Spleen (tissue), 11 donors: ENCODE data around the gene IGLL5. TPM values are rescaled to one million over a fixed set of nuclear protein-coding genes. Genes with fewer than 3 reads are reported as not detected.

Experiments used
- DNase-seq: peaks from one replicate; pipeline ENCODE4 v3.0.0-alpha.2; 2020
- H3K27ac ChIP-seq, 8 donors: fragments of 200-600 bp; sonication (generic) in 7 of 8; 1 replicate in 4 of 8; 2 replicates in 4 of 8; pipeline versions ENCODE4 v1.5.0 to v1.8.0; 2016 to 2021; ENCODE audit warnings: inconsistent platforms in 4 of 8, mild to moderate bottlenecking in 4 of 8, moderate library complexity in 1 of 8
- H3K27me3 ChIP-seq, 7 donors: fragments of 200-600 bp; sonication (generic) in 6 of 7; replicated peaks in 1 of 7; 1 replicate in 4 of 7; 2 replicates in 3 of 7; pipeline versions ENCODE4 v1.5.0 to v1.8.0; 2016 to 2021; ENCODE audit warnings: inconsistent platforms in 3 of 7, mild to moderate bottlenecking in 1 of 7
- H3K36me3 ChIP-seq, 6 donors: fragments of 200-600 bp; sonication (generic) in 5 of 6; 1 replicate in 4 of 6; 2 replicates in 2 of 6; pipeline versions ENCODE4 v1.5.0 to v1.8.0; 2016 to 2021; ENCODE audit warnings: inconsistent platforms in 2 of 6
- H3K4me1 ChIP-seq, 6 donors: fragments of 200-600 bp; sonication (generic) in 5 of 6; 1 replicate in 3 of 6; 2 replicates in 3 of 6; pipeline versions ENCODE4 v1.5.0 to v1.8.0; 2016 to 2021; ENCODE audit warnings: inconsistent platforms in 3 of 6
- H3K4me3 ChIP-seq, 8 donors: fragments of 200-600 bp; sonication (generic) in 7 of 8; 1 replicate in 4 of 8; 2 replicates in 4 of 8; pipeline versions ENCODE4 v1.5.0 to v1.8.0; 2016 to 2021; ENCODE audit warnings: inconsistent platforms in 4 of 8, mild to moderate bottlenecking in 4 of 8, moderate library complexity in 2 of 8
- H3K9me3 ChIP-seq, 8 donors: fragments of 200-600 bp; sonication (generic) in 7 of 8; 1 replicate in 4 of 8; 2 replicates in 4 of 8; pipeline versions ENCODE4 v1.5.0 to v1.8.0; 2016 to 2021; ENCODE audit warnings: inconsistent platforms in 4 of 8
- POLR2A ChIP-seq, 3 donors: fragments of 450-650 bp; IDR thresholded peaks; one replicate each; pipeline ENCODE4 v1.5.1; 2017; ENCODE audit warnings: antibody characterized with exemption in 3 of 3, mild to moderate bottlenecking in 1 of 3
- POLR2AphosphoS5 ChIP-seq, 3 donors: sonication (generic); formaldehyde crosslinking; IDR thresholded peaks; one replicate each; pipeline ENCODE4 v1.5.1; 2017; ENCODE audit warnings: antibody characterized with exemption in 3 of 3
- WGBS, 5 donors: extraction: QIAGEN DNeasy Blood & Tissue Kit in 3 of 5; methylation state at CpG; one replicate each; pipeline versions ENCODE4 v1.1.5 to v1.1.7; 2013 to 2018; 5-methylcytosine and 5-hydroxymethylcytosine counted together
- intact Hi-C: fragments of 100-400 bp; cut with DNase I; formaldehyde crosslinking; loops from one replicate; pipeline ENCODE4 v1.15.0; 2023; ENCODE audit warnings: low total_unique reads
- polyA plus RNA-seq, 3 donors: library from polyadenylated mRNA; stranded (reverse); fragments of 200-250 nt; gene quantifications; one replicate each; pipeline ENCODE4 v1.2.1, GENCODE V29; 2013
- total RNA-seq, 7 donors: library from RNA; depleted of rRNA in 3 of 7; stranded (reverse); fragments of >200 nt in 3 of 7; fragmentation: NEBNext Ultra II Directional in 4 of 7; extraction: Animal tissue kit (Norgen Biotek cat#: 25700) in 4 of 7; gene quantifications; one replicate each; pipeline versions ENCODE4 v1.1.0 to v1.2.1, GENCODE V29; 2016 to 2021
- TF ChIP-seq, protein P1 (sequence below), 11 experiments: fragments of 200-600 bp in 7 of 11; fragments of 450-650 bp in 4 of 11; sonication (generic) in 4 of 11; IDR thresholded peaks in 8 of 11; conservative IDR thresholded peaks in 3 of 11; 1 replicate in 7 of 11; 2 replicates in 4 of 11; pipeline versions ENCODE4 v1.4.0 to v1.8.0; 2016 to 2021; ENCODE audit warnings: antibody characterized with exemption in 11 of 11, inconsistent platforms in 4 of 11, mild to moderate bottlenecking in 1 of 11
- donor health status: healthy with polysubstance abuse.
- donor health status: DM: no; HTN: no; CAD: no; lungs with moderate emphysema.
- donor health status: DM: no; HTN: no; CAD: no.
- donor health status: Bipolar disorder and iron deficiency.
- donor health status: healthy.
- donor health status: DM: no; HTN: no; CAD: no.
- donor health status: DM: yes; HTN: yes; CAD: no.

Gene IGLL5
- total and polyA plus RNA-seq, 10 donors, result 55.9 to 720 (median 127) TPM

GRCh38 chr22:22927888-22928665 lies 40.5 kb downstream of the IGLL5 start:
- intact Hi-C loops, result no loop called here
- TF ChIP-seq POLR2AphosphoS5 (IDR thresholded peaks at IDR 0.05) (no peak), POLR2A (IDR thresholded peaks at IDR 0.05) (no peak)
- TF ChIP-seq, protein P1, sequence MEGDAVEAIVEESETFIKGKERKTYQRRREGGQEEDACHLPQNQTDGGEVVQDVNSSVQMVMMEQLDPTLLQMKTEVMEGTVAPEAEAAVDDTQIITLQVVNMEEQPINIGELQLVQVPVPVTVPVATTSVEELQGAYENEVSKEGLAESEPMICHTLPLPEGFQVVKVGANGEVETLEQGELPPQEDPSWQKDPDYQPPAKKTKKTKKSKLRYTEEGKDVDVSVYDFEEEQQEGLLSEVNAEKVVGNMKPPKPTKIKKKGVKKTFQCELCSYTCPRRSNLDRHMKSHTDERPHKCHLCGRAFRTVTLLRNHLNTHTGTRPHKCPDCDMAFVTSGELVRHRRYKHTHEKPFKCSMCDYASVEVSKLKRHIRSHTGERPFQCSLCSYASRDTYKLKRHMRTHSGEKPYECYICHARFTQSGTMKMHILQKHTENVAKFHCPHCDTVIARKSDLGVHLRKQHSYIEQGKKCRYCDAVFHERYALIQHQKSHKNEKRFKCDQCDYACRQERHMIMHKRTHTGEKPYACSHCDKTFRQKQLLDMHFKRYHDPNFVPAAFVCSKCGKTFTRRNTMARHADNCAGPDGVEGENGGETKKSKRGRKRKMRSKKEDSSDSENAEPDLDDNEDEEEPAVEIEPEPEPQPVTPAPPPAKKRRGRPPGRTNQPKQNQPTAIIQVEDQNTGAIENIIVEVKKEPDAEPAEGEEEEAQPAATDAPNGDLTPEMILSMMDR (IDR thresholded peaks at IDR 0.05 in 8 of 11, conservative IDR thresholded peaks at IDR 0.05 in 3 of 11), result no peak
- Histone ChIP-seq H3K27ac (peak overlapping the region; percentile 2 to 85 (median 44)), H3K4me3 (no peak overlapping the region), H3K27me3 (peaks cover 0 to 6% (median 0%) of the 10 kb centered on the region in 7 donors), H3K36me3 (no peaks in the 10 kb centered on the region), H3K9me3 (no peaks in the 10 kb centered on the region), H3K4me1 (peaks cover 0 to 93% (median 53%) of the 10 kb centered on the region in 6 donors)
- no peak for DNase-seq
- WGBS, 5 donors, result 40 to 74% (median 69%) methylated on average over 4 to 7 of the region's 7 CpGs

GRCh38 chr22:22928666-22929380 lies 41.2 kb downstream of the IGLL5 start:
- H3K4me1 ChIP-seq, result peaks cover 0 to 98% (median 54%) of the 10 kb centered on the region in 6 donors
- TF ChIP-seq POLR2AphosphoS5 (IDR thresholded peaks at IDR 0.05), result peak; percentile 68 to 84 (median 74)
- TF ChIP-seq, protein P1 (IDR thresholded peaks at IDR 0.05 in 8 of 11, conservative IDR thresholded peaks at IDR 0.05 in 3 of 11), result no peak
- no peak for TF ChIP-seq POLR2A (IDR thresholded peaks at IDR 0.05)
- H3K4me3 ChIP-seq, result no peak overlapping the region
- WGBS, 5 donors, result 33 to 51% (median 36%) methylated on average over 6 to 11 of the region's 11 CpGs
- H3K27me3 ChIP-seq, result peaks cover 0 to 6% (median 0%) of the 10 kb centered on the region in 7 donors
- DNase-seq, result peak; percentile 93
- intact Hi-C loops, result no loop called here
- no peaks in the 10 kb centered on the region for H3K36me3 ChIP-seq
- H3K27ac ChIP-seq, result peak overlapping the region in 7 of 8 donors; percentile 20 to 85 (median 59)
- H3K9me3 ChIP-seq, result no peaks in the 10 kb centered on the region

DNA sequence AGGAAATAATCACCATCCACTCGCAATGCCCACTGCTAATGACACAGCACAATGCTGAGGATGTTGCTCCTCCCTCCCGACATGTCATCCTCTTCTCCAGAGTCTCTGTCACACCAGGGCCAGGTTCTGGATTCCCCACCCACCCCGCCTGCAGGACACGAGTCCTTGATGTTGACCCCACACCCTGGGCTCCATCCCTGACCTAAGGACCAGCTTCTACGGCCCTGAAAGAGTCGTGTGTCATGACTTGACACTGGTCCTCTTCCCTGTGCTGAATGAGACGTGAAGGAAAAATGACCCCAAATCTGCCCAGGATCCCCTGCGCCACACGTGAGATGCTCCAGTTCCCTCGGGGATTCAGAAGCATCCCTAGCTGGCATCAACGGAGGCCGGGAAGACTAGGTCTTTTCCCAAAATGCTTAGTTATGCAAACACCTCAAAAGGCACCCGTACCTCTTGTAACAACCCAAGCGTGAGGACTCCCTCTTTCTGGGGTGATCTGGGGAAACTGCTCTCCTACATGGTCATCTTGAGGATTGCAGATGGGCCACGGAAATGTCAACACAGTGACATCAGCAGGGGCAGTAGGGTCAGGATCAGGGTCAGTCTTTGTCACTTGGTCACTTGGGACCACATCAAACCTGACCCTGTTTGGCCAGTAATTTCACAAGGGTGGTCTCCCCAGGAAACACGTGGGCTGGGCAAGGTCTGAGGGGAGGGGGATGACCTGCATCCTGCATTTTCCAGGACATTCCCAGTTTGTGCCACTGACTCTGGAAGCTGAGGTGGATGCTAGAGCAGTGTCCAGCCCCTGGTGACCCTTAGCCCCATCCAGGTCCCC lies 42.0 kb downstream of the IGLL5 start:
- 74 to 80% (median 78%) methylated on average over 16 of the region's 16 CpGs for WGBS, 5 donors
- DNase-seq, result peak; percentile 74
- TF ChIP-seq POLR2AphosphoS5 (IDR thresholded peaks at IDR 0.05), result no peak
- no peak for TF ChIP-seq POLR2A (IDR thresholded peaks at IDR 0.05)
- TF ChIP-seq, protein P1 (IDR thresholded peaks at IDR 0.05 in 8 of 11, conservative IDR thresholded peaks at IDR 0.05 in 3 of 11), result no peak
- H3K4me3 ChIP-seq, result no peak overlapping the region
- H3K4me1 ChIP-seq, result peaks cover 0 to 99% (median 62%) of the 10 kb centered on the region in 6 donors
- peak overlapping the region in 6 of 8 donors; percentile 27 to 85 (median 64) for H3K27ac ChIP-seq
- no peaks in the 10 kb centered on the region for H3K36me3 ChIP-seq
- intact Hi-C loops, result no loop called here
- no peaks in the 10 kb centered on the region for H3K9me3 ChIP-seq
- peaks cover 0 to 6% (median 0%) of the 10 kb centered on the region in 7 donors for H3K27me3 ChIP-seq
